Middle frontal gyrus (tissue), 1 donor: Measurements from ENCODE around the gene MFAP3L.

ENCODE experiments used
- DNase-seq: peaks from one replicate; pipeline ENCODE4 v3.0.0-alpha.2; 2015; ENCODE audit warnings: low spot score; ENCODE audit errors: extremely low spot score

MFAP3L gene

DNA sequence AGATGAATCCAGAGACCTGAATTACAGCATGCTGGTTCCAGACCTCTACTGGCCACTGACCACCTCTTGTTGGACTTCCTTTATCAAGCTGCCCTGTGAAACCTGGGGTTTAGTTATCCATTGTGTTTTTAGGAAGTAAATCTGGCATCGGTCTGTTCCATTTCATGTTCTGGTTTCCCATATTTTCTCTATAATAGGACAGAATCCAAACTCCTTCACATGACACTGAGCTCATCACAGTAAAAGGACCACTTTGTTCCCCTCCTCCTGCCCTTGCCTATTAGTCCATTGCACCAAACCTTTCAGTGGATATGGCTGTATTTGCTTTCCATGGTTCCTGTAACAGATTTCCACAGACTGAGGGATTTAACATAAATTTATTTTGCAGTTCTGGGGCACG, 4.0 kb downstream of the MFAP3L start:
- no peak for DNase-seq

DNA sequence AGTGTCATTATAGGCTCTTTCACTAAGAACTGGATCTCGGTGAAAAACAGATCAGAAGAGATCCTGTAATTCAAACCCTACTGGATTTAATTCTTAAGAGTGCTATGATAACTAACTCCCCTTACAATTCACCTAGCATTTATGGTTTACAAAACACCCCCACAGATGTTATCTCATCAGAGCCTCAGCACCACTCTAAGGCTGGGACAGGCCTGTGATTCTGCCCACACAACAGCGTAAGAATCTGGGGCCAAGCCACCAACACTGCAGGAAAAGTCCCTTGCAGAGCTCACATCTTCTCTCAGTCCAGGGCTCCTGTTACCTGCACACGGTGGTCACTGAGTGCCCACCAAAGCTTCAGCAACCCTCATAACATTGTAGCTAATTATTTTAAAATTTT, 8.9 kb downstream of the MFAP3L start:
- DNase-seq, result no peak

DNA sequence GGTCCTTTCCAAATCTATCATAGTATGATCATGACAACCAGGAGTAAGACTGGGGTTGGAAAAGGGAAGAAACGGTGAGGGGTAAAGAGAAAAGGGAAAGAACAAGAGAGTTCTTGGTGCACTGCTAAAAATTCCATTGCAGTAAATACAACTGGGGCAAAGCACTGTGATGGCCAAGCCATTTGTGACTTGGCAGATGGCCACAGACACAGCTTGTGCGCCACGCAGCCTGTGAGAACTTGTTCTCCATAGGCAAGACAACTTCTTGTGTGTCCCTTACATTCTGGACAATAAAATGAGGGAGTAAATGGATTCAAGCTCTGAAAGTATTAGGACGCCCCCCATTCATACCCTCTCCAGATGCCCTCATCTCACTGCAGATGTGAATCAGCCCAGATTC, 10.9 kb downstream of the MFAP3L start:
- DNase-seq, result peak; percentile 65

DNA sequence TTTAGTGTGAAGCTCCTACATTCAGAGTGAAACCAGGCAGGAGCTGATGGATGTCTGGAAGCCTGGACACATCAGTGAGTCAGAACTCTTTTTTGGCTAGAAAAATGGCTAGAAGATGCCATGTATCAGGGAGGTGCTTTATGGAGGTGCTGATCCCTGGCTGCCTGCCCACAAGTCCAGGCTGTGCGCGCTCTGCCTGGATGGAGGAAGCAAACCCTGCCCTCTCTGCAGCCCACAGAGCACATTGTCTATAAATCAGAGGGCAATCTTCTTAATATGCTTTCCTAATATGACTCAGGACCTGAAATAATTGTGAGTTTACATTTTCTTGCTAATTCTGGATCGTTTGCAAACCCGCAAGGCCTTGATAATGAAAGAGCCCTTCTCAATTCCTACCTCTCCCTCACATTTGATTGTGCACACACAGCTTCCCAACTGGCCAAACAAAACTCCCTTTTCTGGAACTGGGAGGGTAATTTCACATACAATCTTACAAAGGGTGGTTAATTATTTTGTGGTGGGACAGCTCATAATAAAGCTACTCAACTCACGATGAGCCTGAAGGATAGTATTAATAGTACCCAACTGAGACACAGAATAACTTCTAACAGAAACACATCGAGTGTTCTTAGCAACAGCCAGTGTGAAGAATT, 11.7 kb downstream of the MFAP3L start:
- no peak for DNase-seq

DNA sequence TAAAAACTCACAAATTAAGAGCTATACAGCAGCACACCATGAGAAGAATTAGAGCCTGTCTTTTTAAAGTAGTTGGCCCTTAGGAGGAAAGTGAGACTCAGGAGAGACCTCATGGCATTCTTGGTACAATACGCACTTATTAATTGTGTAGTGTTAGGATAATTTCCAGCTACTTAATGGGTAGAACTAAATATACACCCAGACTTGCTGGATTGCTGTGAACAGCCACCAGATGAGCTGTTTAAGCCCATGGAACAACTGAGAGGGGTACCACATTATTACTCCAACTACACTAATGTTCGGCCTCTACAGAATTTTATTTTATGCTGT, 13.6 kb downstream of the MFAP3L start:
- DNase-seq, result no peak

DNA sequence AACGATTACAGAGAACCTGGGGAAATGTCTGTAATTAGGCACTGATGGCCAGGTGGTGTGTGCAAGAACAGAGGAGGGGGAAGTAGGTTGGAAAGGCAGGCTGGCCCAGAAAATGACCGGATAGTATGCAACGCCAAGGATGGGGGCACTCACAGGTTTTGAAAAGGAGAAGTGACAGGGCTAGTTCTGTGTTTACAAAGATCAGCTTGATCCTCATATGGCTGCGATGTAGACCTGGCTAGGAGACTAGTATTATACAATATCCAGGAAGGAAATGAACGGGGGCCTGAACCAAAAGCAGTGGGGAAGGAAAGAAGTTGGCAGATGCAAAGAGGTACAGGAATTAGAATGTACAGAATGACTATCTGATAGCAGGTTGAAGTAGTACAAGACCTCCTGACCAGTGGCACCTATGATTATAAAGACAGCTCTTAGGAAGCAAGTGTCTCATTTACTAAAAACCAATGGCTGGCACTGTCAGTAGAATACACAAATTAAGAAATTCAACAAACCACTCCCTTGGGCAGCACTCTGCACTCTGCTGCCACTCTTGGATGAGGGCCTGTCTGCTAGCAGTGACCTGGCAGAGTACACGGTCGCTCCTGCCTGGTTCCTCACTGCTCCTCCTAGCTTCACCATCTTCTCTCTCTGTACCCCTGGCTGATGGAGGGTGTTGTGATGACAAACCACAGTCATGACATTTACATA, 14.1 kb downstream of the MFAP3L start:
- no peak for DNase-seq

DNA sequence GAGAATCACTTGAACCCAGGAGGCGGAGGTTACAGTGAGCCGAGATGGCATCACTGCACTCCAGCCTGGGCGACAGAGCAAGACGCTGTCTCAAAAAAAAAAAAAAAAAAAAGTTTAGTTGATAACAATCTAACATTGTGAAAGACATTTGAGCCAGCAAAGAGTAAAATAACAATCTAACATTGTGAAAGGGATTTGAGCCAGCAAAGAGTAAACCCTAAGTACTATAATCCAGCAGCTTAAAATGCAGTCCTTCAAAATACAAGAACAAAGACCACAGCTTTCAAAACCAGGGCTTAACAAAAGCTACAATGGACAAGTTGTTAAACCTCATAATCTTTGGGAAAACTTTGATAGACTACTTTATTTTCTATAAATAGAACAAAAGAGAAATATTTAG, 16.9 kb downstream of the MFAP3L start:
- DNase-seq, result no peak

DNA sequence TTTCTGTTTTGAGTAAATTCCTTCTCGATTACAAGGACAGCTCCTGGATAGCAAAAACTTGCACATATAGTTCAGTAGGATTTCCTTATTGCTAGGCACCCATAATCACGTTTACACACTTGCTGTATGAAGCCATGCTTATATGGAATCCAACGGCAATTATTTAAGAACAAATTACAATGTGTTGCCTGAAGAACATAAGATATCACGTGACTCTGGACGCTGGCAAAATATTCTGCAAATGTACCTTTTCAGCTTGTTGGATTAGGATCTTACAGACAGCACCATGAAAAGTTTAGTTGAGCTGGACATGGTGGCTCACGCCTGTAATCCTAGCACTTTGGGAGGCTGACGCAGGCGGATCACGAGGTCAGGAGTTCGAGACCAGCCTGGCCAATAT, 17.4 kb downstream of the MFAP3L start:
- no peak for DNase-seq

DNA sequence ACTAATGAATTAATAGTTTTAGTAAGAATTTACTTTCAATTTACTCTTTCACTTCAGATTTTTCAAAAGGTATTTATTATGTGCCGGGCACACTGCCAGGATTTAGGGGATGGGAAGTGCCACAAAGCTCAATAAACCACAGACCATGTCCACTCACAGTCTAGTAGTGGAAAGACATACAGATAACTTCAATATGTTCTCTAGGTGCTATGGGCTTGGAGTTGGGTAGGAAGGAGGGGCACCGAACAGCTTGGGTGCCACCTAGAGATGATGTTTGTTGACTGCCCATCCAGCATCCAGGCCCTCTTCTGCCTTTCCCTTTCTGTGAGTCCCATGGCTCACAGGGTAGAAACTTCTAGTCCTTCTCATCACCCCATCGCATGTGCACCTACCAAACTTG, 17.8 kb downstream of the MFAP3L start:
- no peak for DNase-seq

DNA sequence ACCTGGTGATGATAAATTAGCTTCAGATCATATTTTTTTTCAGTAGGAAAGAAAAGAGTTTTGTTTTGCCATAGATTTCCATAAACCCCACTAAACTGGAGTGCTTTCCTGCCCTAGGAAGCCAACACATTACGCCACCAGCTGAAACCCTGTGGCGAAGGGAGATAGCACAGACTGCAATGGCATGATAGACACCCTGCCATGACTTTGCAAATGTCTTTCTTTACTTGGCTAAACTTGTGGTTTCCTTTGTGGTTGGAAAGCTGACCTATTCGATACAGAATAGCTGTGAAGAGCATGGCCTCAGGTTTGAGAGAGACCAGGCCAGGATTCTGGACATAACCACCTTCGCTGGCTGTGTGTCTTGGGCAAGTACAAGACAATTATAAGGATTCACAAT, 19.1 kb downstream of the MFAP3L start:
- no peak for DNase-seq

DNA sequence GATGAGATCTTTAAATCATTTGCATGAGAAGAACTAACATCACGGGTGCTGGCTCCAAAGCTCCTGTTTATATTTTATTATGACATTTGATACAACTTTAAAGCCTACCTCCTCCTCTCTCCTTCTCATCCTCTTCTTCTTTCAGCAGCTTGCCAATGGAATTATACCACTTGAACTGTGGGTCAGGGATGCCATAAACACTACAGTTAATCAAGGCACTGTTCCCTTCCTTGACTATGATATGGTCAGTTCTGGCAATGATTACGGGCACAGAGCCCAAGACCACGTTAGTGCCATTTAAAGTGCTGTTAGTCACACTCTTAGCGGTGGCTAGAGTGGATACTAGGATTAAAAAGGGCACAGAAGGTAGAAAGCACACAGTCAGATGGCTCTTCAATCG, 20.7 kb downstream of the MFAP3L start:
- DNase-seq, result no peak

DNA sequence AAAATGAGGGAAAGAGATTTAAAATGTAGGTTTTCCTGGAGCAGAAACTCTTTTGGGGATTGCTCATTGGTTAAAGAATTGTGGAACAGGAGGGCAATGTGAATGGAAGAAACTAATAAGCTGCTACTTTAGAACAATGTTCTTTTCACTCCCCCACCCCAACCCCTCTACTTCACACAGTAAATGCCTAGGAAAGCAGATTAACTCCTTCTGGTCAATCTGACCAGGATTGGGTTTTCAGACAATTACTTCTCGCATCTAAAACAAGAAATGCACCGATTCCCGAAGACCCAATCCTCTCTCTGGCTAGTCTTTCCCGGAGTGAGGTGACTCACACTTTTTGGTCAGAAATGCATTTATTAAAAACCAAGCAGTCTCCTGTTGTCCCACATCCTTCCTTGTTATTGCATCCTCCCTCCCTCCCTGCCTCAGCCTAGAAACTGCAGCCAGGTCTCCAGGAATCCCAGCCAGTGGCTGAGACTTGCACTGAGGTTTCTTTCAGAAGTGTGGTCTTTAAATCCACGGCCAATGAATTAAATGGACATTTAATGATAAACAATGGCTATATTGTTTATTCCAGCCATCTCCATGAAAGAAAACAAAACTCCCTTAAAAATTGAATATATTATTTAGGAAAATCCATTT, 21.4 kb downstream of the MFAP3L start:
- DNase-seq, result no peak

DNA sequence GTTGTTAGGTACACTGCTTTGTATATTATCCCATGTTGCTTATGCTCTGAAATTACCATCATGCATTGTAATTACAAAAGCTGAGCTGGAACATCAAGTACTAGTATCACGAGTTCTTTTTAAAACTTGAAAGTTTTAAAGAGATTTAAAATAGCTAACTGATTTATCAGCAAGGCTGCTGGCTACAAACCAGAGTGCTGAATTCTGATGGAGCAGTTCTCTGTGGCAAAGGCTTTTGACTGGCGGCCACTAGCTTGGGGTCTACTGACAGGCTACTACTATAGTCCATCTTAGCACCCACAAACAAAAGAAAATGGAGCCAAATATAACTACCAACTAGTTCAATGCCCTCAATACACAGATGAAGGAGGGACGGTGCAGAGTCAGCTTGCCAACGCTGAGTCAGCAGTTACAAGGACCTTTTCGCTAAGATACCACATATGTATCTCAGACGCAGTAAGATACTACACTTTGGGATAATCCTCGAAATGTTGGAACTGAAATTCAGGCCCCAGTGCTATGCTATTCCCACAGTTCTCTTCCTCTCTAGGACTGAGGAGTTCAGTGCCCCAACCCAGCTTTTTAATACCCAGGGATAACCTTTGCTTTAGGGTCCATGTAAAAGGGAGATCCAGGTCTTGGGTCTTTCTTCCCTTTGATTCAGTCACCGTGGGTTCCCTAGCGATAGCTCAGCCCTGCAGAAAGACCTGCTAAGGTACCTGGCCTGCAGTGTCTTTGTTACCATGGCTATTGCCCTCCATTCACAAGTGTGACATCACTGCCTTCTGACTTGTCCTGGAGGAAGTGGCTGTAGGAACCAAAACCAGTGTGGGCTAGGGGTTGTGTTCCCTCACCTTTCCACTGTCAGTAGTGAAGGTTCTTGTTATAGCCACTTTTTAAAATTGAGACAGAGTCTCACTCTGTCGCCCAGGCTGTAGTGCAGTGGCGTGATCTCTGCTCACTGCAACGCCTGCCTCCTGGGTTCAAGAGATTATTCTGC, 22.8 kb downstream of the MFAP3L start:
- no peak for DNase-seq

DNA sequence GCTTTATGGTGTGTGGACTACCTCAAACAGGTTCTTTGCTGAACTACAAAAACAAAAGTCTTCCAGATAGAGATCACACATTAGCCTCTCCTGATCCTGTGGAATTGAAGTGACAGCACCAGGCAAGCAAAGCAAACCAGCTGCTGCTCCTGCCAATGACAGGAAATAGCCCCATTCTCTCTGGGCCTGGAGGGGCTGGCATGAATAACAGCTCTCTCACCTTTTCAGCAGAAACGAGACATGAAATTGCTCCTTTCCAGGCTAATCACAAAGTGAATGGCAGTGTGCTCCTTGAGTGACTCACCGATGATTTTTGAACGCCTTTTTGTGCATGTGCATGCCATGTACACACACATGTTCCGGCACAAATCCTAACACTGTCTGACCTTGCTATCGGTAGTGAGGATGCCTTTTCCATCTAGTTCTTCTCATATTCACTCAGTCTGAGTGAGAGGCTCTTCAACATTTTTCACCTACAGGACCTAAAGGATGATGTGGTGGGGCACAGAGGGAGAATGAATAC, 24.4 kb downstream of the MFAP3L start:
- no peak for DNase-seq

DNA sequence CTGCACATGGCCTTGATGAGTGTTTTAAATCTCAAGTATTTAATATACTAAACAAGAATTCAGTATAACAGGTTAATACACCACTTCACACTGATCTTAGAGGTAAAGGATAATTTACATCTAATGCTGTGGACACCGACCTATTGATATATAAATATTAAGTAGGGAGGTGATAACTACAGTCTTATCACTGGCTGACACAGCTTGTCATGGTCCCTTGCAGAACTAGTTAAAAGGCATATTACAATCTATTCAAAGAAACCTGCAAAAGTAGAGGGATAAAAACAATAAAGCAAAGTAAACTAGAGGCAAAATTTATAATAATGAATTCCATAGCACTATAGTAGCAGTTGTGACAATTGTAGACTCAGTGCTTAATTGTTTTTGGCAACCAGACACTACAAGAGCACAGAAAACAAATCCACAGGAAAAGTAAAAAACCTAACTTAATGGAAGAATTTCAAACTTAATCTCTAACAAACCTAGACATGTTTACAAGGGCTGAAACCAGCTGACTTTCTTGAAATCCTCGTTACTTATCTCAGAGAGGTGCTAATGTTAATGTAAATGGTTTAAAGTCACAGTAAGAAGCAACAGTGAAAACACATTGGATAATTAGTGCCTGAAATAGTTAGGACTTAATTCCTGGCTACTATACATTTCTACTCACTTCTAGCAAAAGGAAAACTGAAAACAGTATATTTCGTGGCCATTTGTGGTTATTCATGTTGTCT, 25.0 kb downstream of the MFAP3L start:
- no peak for DNase-seq

DNA sequence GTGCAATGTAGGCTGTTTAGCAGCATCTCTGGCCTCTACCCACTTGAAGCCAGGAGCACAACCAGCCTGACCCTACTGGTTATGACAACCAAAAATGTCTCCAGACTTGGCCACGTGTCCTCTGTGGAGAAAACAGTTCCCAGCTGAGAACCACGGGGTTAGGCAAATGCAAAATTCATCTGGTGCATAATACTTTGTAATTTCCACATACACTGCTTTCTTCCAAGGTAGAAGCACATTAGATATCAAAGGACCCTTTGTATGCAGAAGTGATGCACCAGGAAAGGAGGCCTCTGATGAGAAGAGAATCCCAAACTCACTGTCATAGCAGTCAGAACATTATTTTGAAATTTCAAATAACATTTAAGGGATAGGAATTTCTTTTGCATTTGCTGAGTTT, 26.3 kb downstream of the MFAP3L start:
- no peak for DNase-seq

DNA sequence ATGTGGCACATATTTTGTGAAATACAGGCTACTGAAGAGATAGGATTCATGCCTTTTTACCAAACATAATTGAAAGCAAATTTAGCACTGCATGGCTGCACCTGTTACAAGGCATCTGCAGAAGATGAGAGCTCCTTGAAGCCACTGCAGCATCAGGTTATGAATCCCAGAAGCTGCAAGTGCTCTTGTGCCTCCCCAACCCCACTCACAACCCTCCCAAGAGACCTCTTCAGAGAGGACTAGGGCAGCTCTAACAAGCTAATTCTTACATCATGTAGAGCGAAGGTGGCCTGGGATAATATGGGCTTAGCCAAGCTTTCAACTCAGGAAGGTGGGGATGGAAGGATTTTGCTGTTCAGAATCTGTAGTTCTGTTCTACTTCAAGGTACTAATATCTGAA, 27.2 kb downstream of the MFAP3L start:
- DNase-seq, result no peak

DNA sequence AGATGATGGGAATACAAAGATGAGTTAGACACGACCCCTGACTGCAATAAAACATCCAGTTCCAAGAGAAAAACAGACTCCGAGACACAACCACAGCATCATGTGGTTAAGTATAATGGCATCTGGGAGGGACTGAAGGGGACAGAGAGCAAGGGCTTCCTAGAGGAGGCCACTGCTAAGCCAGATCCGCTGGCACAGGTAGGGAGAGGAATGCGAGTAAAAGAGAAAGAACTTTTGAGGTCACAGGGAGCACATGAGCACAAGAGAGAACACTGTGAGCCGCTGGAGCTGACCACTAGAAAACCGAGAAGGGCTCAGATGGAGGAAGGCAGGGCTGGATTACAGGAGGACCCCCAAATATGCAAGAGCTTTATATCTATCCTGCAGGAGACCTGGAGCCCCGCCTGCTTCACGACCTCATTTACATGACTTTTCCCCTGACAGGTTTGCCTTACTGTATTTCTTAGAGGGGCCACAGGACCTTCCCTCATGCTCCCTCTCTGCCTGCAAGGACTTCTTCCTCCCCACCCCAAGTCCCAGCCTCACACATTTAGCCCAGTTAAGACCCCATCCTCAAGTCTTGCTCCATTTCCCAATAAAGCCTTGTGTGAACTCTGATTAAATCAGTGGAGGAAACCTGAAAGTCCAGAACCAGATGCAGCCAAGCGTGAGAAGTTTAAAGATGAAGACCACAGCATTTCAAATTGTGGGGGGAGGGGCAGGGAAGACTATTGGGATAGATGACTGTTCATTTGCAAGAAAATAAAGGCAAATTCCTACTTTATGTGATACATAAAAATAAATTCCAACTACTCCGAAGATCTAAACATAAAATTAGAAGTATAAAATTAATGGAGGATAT, 29.6 kb downstream of the MFAP3L start:
- DNase-seq, result no peak

DNA sequence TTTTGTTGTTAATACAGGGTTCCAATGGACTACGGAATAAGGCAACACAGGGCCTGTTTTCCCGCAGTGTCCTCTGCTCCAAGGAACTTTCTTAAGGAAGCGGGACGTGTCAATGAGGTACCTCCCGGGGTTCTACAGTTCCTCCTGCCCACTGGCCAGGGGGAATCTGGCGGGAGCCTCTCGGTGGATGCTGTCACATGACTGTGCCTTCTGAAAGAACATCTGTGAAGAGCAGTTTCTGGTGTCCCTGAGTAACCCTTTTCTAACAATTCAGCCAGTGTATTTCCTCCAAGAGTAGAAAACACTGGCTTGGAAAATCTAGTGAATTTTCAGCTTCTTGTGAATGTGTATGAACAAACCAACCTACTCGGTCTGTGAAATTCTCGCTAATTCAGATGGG, 32.7 kb downstream of the MFAP3L start:
- DNase-seq, result peak; percentile 55

DNA sequence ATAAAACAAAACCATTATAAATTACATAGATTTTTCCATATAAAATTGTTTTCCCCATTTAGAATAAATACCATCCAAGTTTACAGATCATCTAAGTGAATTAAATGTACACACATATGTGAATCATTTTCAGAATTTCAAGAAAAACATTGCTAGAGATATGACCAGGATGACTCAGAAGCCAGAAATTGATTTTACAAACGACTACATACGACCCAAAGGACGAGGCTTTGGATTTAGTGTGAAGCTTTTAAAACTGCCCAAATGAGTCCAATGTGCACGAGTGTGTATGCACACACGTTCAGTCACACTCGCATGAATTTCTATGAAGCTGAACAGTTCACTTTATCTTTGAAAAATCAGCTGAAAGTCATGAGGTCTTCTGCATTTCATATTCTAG, 37.9 kb downstream of the MFAP3L start:
- no peak for DNase-seq
